Body of pancreas (tissue), 4 donors: ENCODE data around the gene ALDH1A1. TPM values are rescaled to one million over a fixed set of nuclear protein-coding genes. Genes with fewer than 3 reads are reported as not detected.

Experiments
- ATAC-seq: fragments of 150-250 bp; one replicate; pipeline ENCODE4 v1.9.1; 2016
- DNase-seq, 4 donors: peaks; one replicate each; pipeline ENCODE4 v3.0.0-alpha.2; 2019
- H3K27ac ChIP-seq, 4 donors: fragments of 200-600 bp; sonication (generic); 1 replicate in 3 of 4; 2 replicates in 1 of 4; pipeline versions ENCODE4 v1.5.1 to v1.6.1; 2016 to 2019; ENCODE audit warnings: mild to moderate bottlenecking in 1 of 4, mixed read lengths in 1 of 4, moderate library complexity in 1 of 4
- H3K27me3 ChIP-seq, 2 donors: fragments of 200-600 bp; sonication (generic); one replicate each; pipeline ENCODE4 v1.6.0; 2016; ENCODE audit warnings: mild to moderate bottlenecking in 1 of 2
- H3K36me3 ChIP-seq, 2 donors: fragments of 200-600 bp; sonication (generic); replicated peaks in 1 of 2; 2 replicates each; pipeline ENCODE4 v1.5.1; 2016; ENCODE audit warnings: low read depth in 2 of 2; ENCODE audit not compliant: insufficient read depth in 1 of 2
- H3K4me1 ChIP-seq: fragments of 200-600 bp; sonication (generic); one replicate; pipeline ENCODE4 v1.6.0; 2016
- H3K4me3 ChIP-seq, 2 donors: fragments of 200-600 bp; sonication (generic); 1 replicate in 1 of 2; 2 replicates in 1 of 2; pipeline ENCODE4 v1.5.1; 2016 to 2019
- H3K9me3 ChIP-seq, 3 donors: fragments of 200-600 bp; sonication (generic); 1 replicate in 2 of 3; 2 replicates in 1 of 3; pipeline ENCODE4 v1.5.1; 2016
- CTCF ChIP-seq, 7 experiments: fragments of 450-650 bp in 4 of 7; fragments of 200-600 bp in 3 of 7; sonication (generic) in 3 of 7; IDR thresholded peaks; one replicate each; pipeline ENCODE4 v1.5.1; 2016 to 2019; ENCODE audit warnings: antibody characterized with exemption in 7 of 7
- POLR2A ChIP-seq, 3 donors: fragments of 450-650 bp; IDR thresholded peaks; one replicate each; pipeline ENCODE4 v1.6.1; 2016; ENCODE audit warnings: antibody characterized with exemption in 3 of 3, mild to moderate bottlenecking in 2 of 3
- WGBS, 2 donors: methylation state at CpG; one replicate each; pipeline ENCODE4 v1.1.5; 2017; 5-methylcytosine and 5-hydroxymethylcytosine counted together
- intact Hi-C: fragments of 100-400 bp; cut with DNase I; formaldehyde crosslinking; loops from one replicate; pipeline ENCODE4 v1.15.1; 2023
- total RNA-seq, 2 donors: library from RNA; depleted of rRNA; stranded (reverse); fragments of >200 nt; gene quantifications; one replicate each; pipeline ENCODE4 v1.1.0, GENCODE V29; 2016

The ALDH1A1 gene
- total RNA-seq, 2 donors from 2014 or later, result 87.7 to 184 TPM

GRCh38 chr9:72902268-72902667 is 50.6 kb downstream of the ALDH1A1 start:
- TF ChIP-seq POLR2A (IDR thresholded peaks at IDR 0.05) (no peak), CTCF (IDR thresholded peaks at IDR 0.05) (no peak)
- no peak overlapping the region for H3K4me3 ChIP-seq
- ATAC-seq, result no peak
- H3K36me3 ChIP-seq, result peaks cover 0 to 15% of the 10 kb centered on the region in 2 donors
- 89 to 100% methylated on average over 1 of the region's 1 CpG for WGBS, 2 donors
- H3K4me1 ChIP-seq, result no peaks in the 10 kb centered on the region
- intact Hi-C loops, result no loop called here
- H3K27me3 ChIP-seq, result no peaks in the 10 kb centered on the region
- no peaks in the 10 kb centered on the region for H3K9me3 ChIP-seq
- no peak overlapping the region for H3K27ac ChIP-seq
- DNase-seq, result no peak

- H3K36me3 ChIP-seq, result peaks cover 0 to 8% of the 10 kb centered on the region in 2 donors
- 95 to 98% methylated on average over 3 of the region's 3 CpGs for whole genome bisulfite sequencing, 2 donors
- H3K4me3 ChIP-seq, result no peak overlapping the region
- H3K4me1 ChIP-seq, result no peaks in the 10 kb centered on the region
- no peaks in the 10 kb centered on the region for H3K9me3 ChIP-seq
- no peak overlapping the region for H3K27ac ChIP-seq
- no peak for DNase-seq
- no peaks in the 10 kb centered on the region for H3K27me3 ChIP-seq
- ATAC-seq, result no peak
- intact Hi-C loops, result no loop called here
- TF ChIP-seq CTCF (IDR thresholded peaks at IDR 0.05) (no peak), POLR2A (IDR thresholded peaks at IDR 0.05) (no peak)
Measured at GRCh38 chr9:72899734-72900477, 52.9 kb downstream of the ALDH1A1 start.

GRCh38 chr9:72898784-72899733 is 53.8 kb downstream of the ALDH1A1 start:
- ATAC-seq (no peak), DNase-seq (no peak)
- Histone ChIP-seq H3K4me3 (no peak overlapping the region), H3K4me1 (no peaks in the 10 kb centered on the region), H3K27ac (no peak overlapping the region), H3K36me3 (peaks cover 0 to 8% of the 10 kb centered on the region in 2 donors), H3K9me3 (no peaks in the 10 kb centered on the region), H3K27me3 (no peaks in the 10 kb centered on the region)
- TF ChIP-seq CTCF (IDR thresholded peaks at IDR 0.05), result no peak
- no peak for TF ChIP-seq POLR2A (IDR thresholded peaks at IDR 0.05)
- intact Hi-C loops, result no loop called here
- 69 to 71% methylated on average over 4 of the region's 4 CpGs for WGBS, 2 donors

- no peaks in the 10 kb centered on the region for H3K27me3 ChIP-seq
- no peak overlapping the region for H3K4me3 ChIP-seq
- no peaks in the 10 kb centered on the region for H3K4me1 ChIP-seq
- TF ChIP-seq POLR2A (IDR thresholded peaks at IDR 0.05) (no peak), CTCF (IDR thresholded peaks at IDR 0.05) (no peak)
- no peaks in the 10 kb centered on the region for H3K9me3 ChIP-seq
- intact Hi-C loops, result no loop called here
- no peak for DNase-seq
- H3K36me3 ChIP-seq, result peaks cover 0 to 3% of the 10 kb centered on the region in 2 donors
- no peak for ATAC-seq
- WGBS, 2 donors, result 73 to 81% methylated on average over 2 of the region's 2 CpGs
- no peak overlapping the region for H3K27ac ChIP-seq
Measured at GRCh38 chr9:72898360-72898759, 54.5 kb downstream of the ALDH1A1 start.
